Activated T-cell treated with anti-CD3 and anti-CD28 coated beads for 24 hours (primary cell): Measurements from ENCODE around the gene CDH2.

Experiments used
- DNase-seq: peaks from one replicate; pipeline ENCODE4 v3.0.0-alpha.2; 2020; ENCODE audit warnings: low read depth

Gene CDH2

GRCh38 chr18:28168725-28169124 lies 8.2 kb downstream of the CDH2 start:
- no peak for DNase-seq

- DNase-seq, result no peak
Observed at GRCh38 chr18:28167835-28168349, 9.0 kb downstream of the CDH2 start.

- no peak for DNase-seq
Observed at GRCh38 chr18:28164771-28165483, 12.0 kb downstream of the CDH2 start.

GRCh38 chr18:28163201-28163775 lies 13.6 kb downstream of the CDH2 start:
- DNase-seq, result no peak

GRCh38 chr18:28161608-28162599 lies 15.0 kb downstream of the CDH2 start:
- DNase-seq, result no peak

GRCh38 chr18:28159055-28159454 lies 17.9 kb downstream of the CDH2 start:
- DNase-seq, result no peak

GRCh38 chr18:28158083-28158581 lies 18.8 kb downstream of the CDH2 start:
- DNase-seq, result no peak

- no peak for DNase-seq
Observed at GRCh38 chr18:28153485-28154065, 23.4 kb downstream of the CDH2 start.

- DNase-seq, result no peak
Observed at GRCh38 chr18:28152754-28153153, 24.2 kb downstream of the CDH2 start.

- no peak for DNase-seq
Observed at GRCh38 chr18:28152354-28152753, 24.6 kb downstream of the CDH2 start.

GRCh38 chr18:28151434-28151833 lies 25.5 kb downstream of the CDH2 start:
- DNase-seq, result no peak

GRCh38 chr18:28150925-28151324 lies 26.0 kb downstream of the CDH2 start:
- DNase-seq, result no peak

GRCh38 chr18:28149810-28150420 lies 27.0 kb downstream of the CDH2 start:
- no peak for DNase-seq

- no peak for DNase-seq
Observed at GRCh38 chr18:28147674-28148171, 29.2 kb downstream of the CDH2 start.

- DNase-seq, result no peak
Observed at GRCh38 chr18:28143725-28144124, 33.2 kb downstream of the CDH2 start.

- no peak for DNase-seq
Observed at GRCh38 chr18:28138816-28139215, 38.1 kb downstream of the CDH2 start.

GRCh38 chr18:28136071-28136470 lies 40.9 kb downstream of the CDH2 start:
- no peak for DNase-seq

GRCh38 chr18:28134774-28135173 lies 42.2 kb downstream of the CDH2 start:
- DNase-seq, result no peak

- DNase-seq, result no peak
Observed at GRCh38 chr18:28132084-28132483, 44.8 kb downstream of the CDH2 start.

- no peak for DNase-seq
Observed at GRCh38 chr18:28128659-28128980, 48.3 kb downstream of the CDH2 start.
